Endothelial cell of umbilical vein (primary cell): ENCODE results near the gene DLGAP1. TPM values are rescaled to one million over a fixed set of nuclear protein-coding genes. Genes with fewer than 3 reads are reported as not detected.
A peak's percentile ranks its signal among the peaks of the same experiment; 100 is the strongest.

ENCODE experiments used
- BruUV-seq: library from RNA; stranded (reverse); fragments of 400-500 nt; replicated peaks from 2 replicates; lab custom pipeline; 2021; lab: Mats Ljungman, UMichigan
- CTCF ChIA-PET: fragments of 300-600, 350-600 bp; sonication (Branson Sonifier 250); formaldehyde crosslinking; loops from one replicate; lab custom pipeline; 2021; ENCODE audit warnings: antibody characterized with exemption, inconsistent platforms; lab: Charles Lee
- POLR2A ChIA-PET: fragments of 300-600, 350-600 bp; sonication (Branson Sonifier 250); formaldehyde crosslinking; loops from one replicate; lab custom pipeline; 2021; ENCODE audit warnings: antibody characterized with exemption, inconsistent platforms; lab: Charles Lee
- DNase-seq: peaks from one replicate; pipeline ENCODE4 v3.0.0-alpha.2; 2011; ENCODE audit warnings: low read depth, low spot score
- FAIRE-seq: peaks from 2 replicates; lab custom pipeline; 2011; peaks lifted over from hg19 to GRCh38; lab: Jason Lieb, UNC
- H2AFZ ChIP-seq: 2 replicates; pipeline ENCODE4 v1.6.0; 2012; ENCODE audit warnings: low read depth, low read length, control low read depth, inconsistent platforms
- H3K27ac ChIP-seq: 2 replicates; pipeline ENCODE4 v1.5.1; 2011; ENCODE audit warnings: low read depth, mild to moderate bottlenecking, control low read depth, low read length, moderate library complexity; ENCODE audit not compliant: insufficient read depth
- H3K27me3 ChIP-seq, 2 experiments: 2 replicates each; pipeline versions ENCODE4 v1.6.0 to v1.6.1; 2011; ENCODE audit warnings: low read length in 2 of 2, mixed read lengths in 1 of 2; ENCODE audit not compliant: control insufficient read depth in 2 of 2, insufficient read depth in 2 of 2
- H3K36me3 ChIP-seq, 2 experiments: 2 replicates in 1 of 2; 3 replicates in 1 of 2; pipeline ENCODE4 v1.5.1; 2011; ENCODE audit warnings: low read length in 2 of 2, mild to moderate bottlenecking in 1 of 2, moderate library complexity in 1 of 2; ENCODE audit not compliant: control insufficient read depth in 2 of 2, insufficient read depth in 2 of 2; ENCODE audit errors: extremely low read depth in 1 of 2
- H3K4me1 ChIP-seq: 3 replicates; pipeline ENCODE4 v1.5.1; 2011; ENCODE audit warnings: mild to moderate bottlenecking, low read length; ENCODE audit not compliant: control insufficient read depth, insufficient read depth; ENCODE audit errors: extremely low read depth
- H3K4me2 ChIP-seq: 2 replicates; pipeline ENCODE4 v1.6.1; 2011; ENCODE audit warnings: low read length, control low read depth, mixed read lengths; ENCODE audit not compliant: insufficient read depth
- H3K4me3 ChIP-seq, 3 experiments: fragments of 200-600 bp in 1 of 3; sonication (generic), shearing (Covaris generic) in 1 of 3; replicated peaks in 1 of 3; 2 replicates each; pipeline ENCODE4 v1.5.1; 2011 to 2016; ENCODE audit warnings: control low read depth in 3 of 3, low read length in 3 of 3, mild to moderate bottlenecking in 2 of 3, inconsistent platforms in 1 of 3, low read depth in 1 of 3, moderate library complexity in 1 of 3; ENCODE audit not compliant: insufficient read depth in 1 of 3
- H3K79me2 ChIP-seq: 2 replicates; pipeline ENCODE4 v1.6.0; 2012; ENCODE audit warnings: low read length, inconsistent platforms; ENCODE audit not compliant: control insufficient read depth, insufficient read depth
- H3K9ac ChIP-seq: replicated peaks from 2 replicates; pipeline ENCODE3; 2011; ENCODE audit warnings: low read length, control low read depth; ENCODE audit not compliant: insufficient read depth; ENCODE audit errors: extremely low read depth
- H3K9me1 ChIP-seq: replicated peaks from 3 replicates; pipeline ENCODE4 v1.6.0; 2011; ENCODE audit warnings: mild to moderate bottlenecking, low read length; ENCODE audit not compliant: control insufficient read depth, insufficient read depth; ENCODE audit errors: extremely low read depth
- H3K9me3 ChIP-seq: replicated peaks from 2 replicates; pipeline ENCODE4 v1.5.1; 2012; ENCODE audit warnings: low read length, inconsistent platforms; ENCODE audit not compliant: control insufficient read depth, insufficient read depth
- H4K20me1 ChIP-seq: replicated peaks from 2 replicates; pipeline ENCODE3; 2011; ENCODE audit warnings: mild to moderate bottlenecking, low read length; ENCODE audit not compliant: control insufficient read depth, insufficient read depth; ENCODE audit errors: extremely low read depth
- CTCF ChIP-seq, 2 donors: IDR thresholded peaks; 1 replicate in 1 of 2; 2 replicates in 1 of 2; pipeline ENCODE4 v1.5.1; 2011; ENCODE audit warnings: low read length in 2 of 2, mild to moderate bottlenecking in 2 of 2, moderate library complexity in 2 of 2, control low read depth in 1 of 2, inconsistent platforms in 1 of 2, low read depth in 1 of 2; ENCODE audit not compliant: insufficient read depth in 1 of 2; ENCODE audit errors: extremely low read depth in 1 of 2
- EZH2 ChIP-seq: IDR thresholded peaks from 2 replicates; pipeline ENCODE4 v1.6.1; 2012; ENCODE audit warnings: borderline replicate concordance, low read depth, mild to moderate bottlenecking, moderate library complexity, low read length, inconsistent platforms; ENCODE audit not compliant: severe bottlenecking
- FOS ChIP-seq: IDR thresholded peaks from 2 replicates; pipeline ENCODE4 v1.6.1; 2011; ENCODE audit warnings: mild to moderate bottlenecking, low read length, moderate library complexity, borderline replicate concordance; ENCODE audit not compliant: insufficient read depth
- GATA2 ChIP-seq: IDR thresholded peaks from 2 replicates; pipeline ENCODE4 v1.7.0; 2011; ENCODE audit warnings: low read depth, mild to moderate bottlenecking, moderate library complexity, mixed read lengths, low read length; ENCODE audit not compliant: insufficient read length, insufficient read depth
- JUN ChIP-seq: IDR thresholded peaks from 2 replicates; pipeline ENCODE4 v1.6.1; 2011; ENCODE audit warnings: borderline replicate concordance, low read depth; ENCODE audit not compliant: insufficient read length, insufficient read depth
- MAX ChIP-seq: IDR thresholded peaks from 2 replicates; pipeline ENCODE4 v1.6.1; 2011; ENCODE audit not compliant: insufficient read depth, insufficient read length
- MYC ChIP-seq: IDR thresholded peaks from one replicate; pipeline ENCODE4 v1.6.1; 2011; ENCODE audit warnings: mild to moderate bottlenecking, low read depth, low read length
- POLR2A ChIP-seq: IDR thresholded peaks from 2 replicates; pipeline ENCODE4 v1.6.1; 2012; ENCODE audit warnings: low read depth, mild to moderate bottlenecking, control low read depth, low read length
- POLR2AphosphoS5 ChIP-seq: IDR thresholded peaks from 2 replicates; pipeline ENCODE4 v1.6.1; 2012; ENCODE audit warnings: low read depth, mild to moderate bottlenecking, control low read depth, low read length, moderate library complexity; ENCODE audit not compliant: insufficient read depth
- dilution Hi-C: fragments of 300-500 bp; cut with MboI; formaldehyde crosslinking; loops from one replicate; pipeline ENCODE4 v1.15.0; 2019; ENCODE audit warnings: low sequenced_read_pairs; ENCODE audit not compliant: extremely low pct_ligation_motif_present
- intact Hi-C: fragments of 100-400 bp; cut with micrococcal nuclease; formaldehyde crosslinking; loops from one replicate; pipeline ENCODE4 v1.10.0; 2022
- polyA plus RNA-seq, 4 experiments: library from polyadenylated mRNA; depleted of rRNA in 3 of 4; stranded (reverse) in 3 of 4; unstranded in 1 of 4; fragments of >200 nt; gene quantifications; 2 replicates each; pipeline versions ENCODE4 v1.2.1 to v1.2.3, GENCODE V29; 2011 to 2012; ENCODE audit warnings: missing spikeins in 1 of 4
- total RNA-seq: library from RNA; stranded (reverse); gene quantifications from 2 replicates; pipeline ENCODE4 v1.2.3, GENCODE V29; 2021

The DLGAP1 gene
- total and polyA plus RNA-seq, 2 donors (not counting 3 experiments of a cell fraction or from before 2014, with no cell fraction given) = 0.04 TPM; not detected in 1

GRCh38 chr18:3665780-3666525 is 789.2 kb downstream of the DLGAP1 start:
- Histone ChIP-seq H3K9me1 (no peaks in the 10 kb centered on the region), H3K9ac (peak overlapping the region; percentile 68), H3K4me1 (peaks cover 16% of the 10 kb centered on the region), H3K27ac (peak overlapping the region; percentile 90), H3K4me3 (peak overlapping the region in 1 of 3 experiments; percentile 34), H3K36me3 (no peaks in the 10 kb centered on the region), H3K27me3 (no peaks in the 10 kb centered on the region), H3K9me3 (no peaks in the 10 kb centered on the region), H4K20me1 (no peaks in the 10 kb centered on the region), H2AFZ (peak overlapping the region; percentile 77), H3K4me2 (peak overlapping the region; percentile 75), H3K79me2 (no peaks in the 10 kb centered on the region)
- BruUV-seq = TSS peak; percentile 94
- dilution Hi-C loops (no loop called here), intact Hi-C loops (loop anchor here (1.0 kb wide), 9 partner anchors 42 to 416 kb away; no protein-coding TSS in a partner anchor)
- FAIRE-seq (peak; percentile 95), DNase-seq (peak; percentile 90)
- ChIA-PET POLR2A (interaction anchor here (0.8 to 3.3 kb wide), 10 partner anchors 60 to 418 kb away, joined by 3 to 37 read pairs (median 6); partner anchors contain the start of genes MYL12A and TGIF1), CTCF (interaction anchor here (0.6 to 5.6 kb wide), 86 partner anchors 10 to 900 kb away, joined by 3 to 154 read pairs (median 5); partner anchors contain the start of genes MYL12A and TGIF1)
- peak; percentile 86 to 91 for TF ChIP-seq CTCF (IDR thresholded peaks at IDR 0.05; ENCODE audit: extremely low read depth in 1 of 2, insufficient read depth in 1 of 2, low read depth in 1 of 2, low read length in 2 of 2)
- TF ChIP-seq FOS = no peak
- TF ChIP-seq MYC = no peak
- no peak for TF ChIP-seq GATA2
- no peak for TF ChIP-seq MAX
- no peak for TF ChIP-seq POLR2A
- TF ChIP-seq POLR2AphosphoS5 = peak; percentile 40
- no peak for TF ChIP-seq EZH2
- no peak for TF ChIP-seq JUN
